GM06990 (cell line): ENCODE results near the gene FANCE.

Source experiments
- DNase-seq: peaks from one replicate; pipeline ENCODE4 v3.0.0-alpha.2; 2011; ENCODE audit not compliant: insufficient read length; ENCODE audit errors: extremely low read depth
- H3K27me3 ChIP-seq: replicated peaks from 2 replicates; pipeline ENCODE4 v1.6.0; 2011; ENCODE audit warnings: low read length; ENCODE audit not compliant: control insufficient read depth, insufficient read depth
- H3K36me3 ChIP-seq: 2 replicates; pipeline ENCODE4 v1.5.1; 2011; ENCODE audit warnings: low read length; ENCODE audit not compliant: control insufficient read depth, insufficient read depth
- H3K4me3 ChIP-seq: replicated peaks from 2 replicates; pipeline ENCODE4 v1.5.1; 2011; ENCODE audit warnings: low read depth, mild to moderate bottlenecking, control low read depth, low read length
- CTCF ChIP-seq: IDR thresholded peaks from 2 replicates; pipeline ENCODE4 v1.5.1; 2011; ENCODE audit warnings: low read length, control low read depth, mild to moderate bottlenecking, inconsistent platforms; ENCODE audit not compliant: insufficient read depth, poor library complexity, severe bottlenecking

FANCE gene

GRCh38 chr6:35452183-35453090, at the start of gene FANCE:
Gene FANCE, plus strand, starts transcription at chr6:35452338. Its CDS starts 208 bp downstream, at chr6:35452546.
- no peaks in the 10 kb centered on the region; the same call in none of the 2 replicates for H3K27me3 ChIP-seq
- H3K4me3 ChIP-seq = peak within 1 kb of the TSS; percentile 76
- no peaks in the 10 kb centered on the region; the same call in none of the 2 replicates for H3K36me3 ChIP-seq
- no peak for TF ChIP-seq CTCF
- peak; percentile 93 for DNase-seq

- no peak for DNase-seq
- Histone ChIP-seq H3K36me3 (no peaks in the 10 kb centered on the region), H3K27me3 (no peaks in the 10 kb centered on the region), H3K4me3 (no peak overlapping the region)
- no peak for TF ChIP-seq CTCF
These were observed 49.3 kb upstream of the FANCE start for GRCh38 chr6:35402856-35403191.

- TF ChIP-seq CTCF = no peak
- Histone ChIP-seq H3K4me3 (no peak overlapping the region), H3K27me3 (no peaks in the 10 kb centered on the region), H3K36me3 (no peaks in the 10 kb centered on the region)
- no peak for DNase-seq
These were observed 48.3 kb upstream of the FANCE start for GRCh38 chr6:35403544-35404442.

GRCh38 chr6:35406711-35407485, 45.2 kb upstream of the FANCE start:
- no peaks in the 10 kb centered on the region for H3K27me3 ChIP-seq
- H3K36me3 ChIP-seq = no peaks in the 10 kb centered on the region
- no peak for DNase-seq
- TF ChIP-seq CTCF = no peak
- H3K4me3 ChIP-seq = no peak overlapping the region

GRCh38 chr6:35409245-35409644, 42.9 kb upstream of the FANCE start:
- Histone ChIP-seq H3K4me3 (no peak overlapping the region), H3K36me3 (no peaks in the 10 kb centered on the region; the same call in 1 of the 2 replicates), H3K27me3 (no peaks in the 10 kb centered on the region)
- TF ChIP-seq CTCF = no peak
- no peak for DNase-seq
